ENCODE results near the gene TMEM109. TPM values are rescaled to one million over a fixed set of nuclear protein-coding genes. Genes with fewer than 3 reads are reported as not detected.

Gene TMEM109
- total and polyA plus RNA-seq, 2 of the 13 experiments (the other 11 are each of a cell fraction or from before 2014, with no cell fraction given): 7.7 to 18.0 TPM

- no peak for TF ChIP-seq TRAFD1 (CRISPR knock-in tag; IDR thresholded peaks at IDR 0.05; ENCODE audit: borderline replicate concordance)
- no peak for TF ChIP-seq DDIT3 (CRISPR knock-in tag; IDR thresholded peaks at IDR 0.05)
- TF ChIP-seq SOX13 (IDR thresholded peaks at IDR 0.05): no peak
- TF ChIP-seq SOX13 (CRISPR knock-in tag; conservative IDR thresholded peaks at IDR 0.05 in 1 of 2, IDR thresholded peaks at IDR 0.05 in 1 of 2): peak in 1 of 2 experiments; percentile 73; a peak in 2 of 4 replicates
- no peak for TF ChIP-seq TSC22D2 (CRISPR knock-in tag; IDR thresholded peaks at IDR 0.05; ENCODE audit: borderline replicate concordance)
- no peak for TF ChIP-seq RFX1 (IDR thresholded peaks at IDR 0.05)
- TF ChIP-seq, protein P1, sequence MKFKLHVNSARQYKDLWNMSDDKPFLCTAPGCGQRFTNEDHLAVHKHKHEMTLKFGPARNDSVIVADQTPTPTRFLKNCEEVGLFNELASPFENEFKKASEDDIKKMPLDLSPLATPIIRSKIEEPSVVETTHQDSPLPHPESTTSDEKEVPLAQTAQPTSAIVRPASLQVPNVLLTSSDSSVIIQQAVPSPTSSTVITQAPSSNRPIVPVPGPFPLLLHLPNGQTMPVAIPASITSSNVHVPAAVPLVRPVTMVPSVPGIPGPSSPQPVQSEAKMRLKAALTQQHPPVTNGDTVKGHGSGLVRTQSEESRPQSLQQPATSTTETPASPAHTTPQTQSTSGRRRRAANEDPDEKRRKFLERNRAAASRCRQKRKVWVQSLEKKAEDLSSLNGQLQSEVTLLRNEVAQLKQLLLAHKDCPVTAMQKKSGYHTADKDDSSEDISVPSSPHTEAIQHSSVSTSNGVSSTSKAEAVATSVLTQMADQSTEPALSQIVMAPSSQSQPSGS (CRISPR knock-in tag; IDR thresholded peaks at IDR 0.05): no peak; the same call in 1 of the 2 replicates
- TF ChIP-seq GABPA (IDR thresholded peaks at IDR 0.05; ENCODE audit: low read depth, low read length): no peak
- 0 out of 2 replicates have a peak, but pooled peaks have one; percentile 23 for TF ChIP-seq GABPA (CRISPR knock-in tag; IDR thresholded peaks at IDR 0.05; ENCODE audit: low read depth)
- TF ChIP-seq GTF3A (CRISPR knock-in tag; conservative IDR thresholded peaks at IDR 0.05): no peak
- no peak for TF ChIP-seq NRL (CRISPR knock-in tag; IDR thresholded peaks at IDR 0.05; ENCODE audit: borderline replicate concordance)
- TF ChIP-seq ZNF749 (CRISPR knock-in tag; IDR thresholded peaks at IDR 0.05; ENCODE audit: borderline replicate concordance): no peak; the same call in 1 of the 2 replicates
- TF ChIP-seq POLR2AphosphoS2 (IDR thresholded peaks at IDR 0.05; ENCODE audit: low read depth, low read length): no peak
- TF ChIP-seq ZSCAN30 (CRISPR knock-in tag; IDR thresholded peaks at IDR 0.05): no peak
- peak; percentile 59; the same call in 1 of the 2 replicates for TF ChIP-seq TARDBP (CRISPR knock-in tag; IDR thresholded peaks at IDR 0.05)
- TF ChIP-seq ZNF317 (CRISPR knock-in tag; IDR thresholded peaks at IDR 0.05): no peak
- no peak for TF ChIP-seq RBM39 (IDR thresholded peaks at IDR 0.05; ENCODE audit: low read depth, low read length, poor library complexity, severe bottlenecking)
- TF ChIP-seq, protein P2, sequence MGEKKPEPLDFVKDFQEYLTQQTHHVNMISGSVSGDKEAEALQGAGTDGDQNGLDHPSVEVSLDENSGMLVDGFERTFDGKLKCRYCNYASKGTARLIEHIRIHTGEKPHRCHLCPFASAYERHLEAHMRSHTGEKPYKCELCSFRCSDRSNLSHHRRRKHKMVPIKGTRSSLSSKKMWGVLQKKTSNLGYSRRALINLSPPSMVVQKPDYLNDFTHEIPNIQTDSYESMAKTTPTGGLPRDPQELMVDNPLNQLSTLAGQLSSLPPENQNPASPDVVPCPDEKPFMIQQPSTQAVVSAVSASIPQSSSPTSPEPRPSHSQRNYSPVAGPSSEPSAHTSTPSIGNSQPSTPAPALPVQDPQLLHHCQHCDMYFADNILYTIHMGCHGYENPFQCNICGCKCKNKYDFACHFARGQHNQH (CRISPR knock-in tag; IDR thresholded peaks at IDR 0.05): no peak
- TF ChIP-seq ZNF878 (CRISPR knock-in tag; IDR thresholded peaks at IDR 0.05): no peak
- TF ChIP-seq FOXO1 (CRISPR knock-in tag; IDR thresholded peaks at IDR 0.05): 0 out of 2 replicates have a peak, but pooled peaks have one; percentile 31
- no peak; the same call in 1 of the 2 replicates for TF ChIP-seq BRD4 (CRISPR knock-in tag; IDR thresholded peaks at IDR 0.05)
- TF ChIP-seq GLMP (CRISPR knock-in tag; IDR thresholded peaks at IDR 0.05; ENCODE audit: borderline replicate concordance): no peak
Measured at GRCh38 chr11:60924110-60924905, 10.3 kb downstream of the TMEM109 start, which contains the start of gene TMEM132A (continued).
